HG03520 (cell line): ENCODE results near the gene UBR2.
"Not testable (repeated sequence)": the region's sequence is repeated elsewhere in the genome, so short reads cannot be mapped to it uniquely, and the experiment has no call there.

ENCODE experiments used
- ATAC-seq: cut with Tn5 transposase; IDR thresholded peaks from one replicate; pipeline ENCODE4 v1.9.1; 2021; ENCODE audit warnings: mild to moderate bottlenecking, moderate library complexity; ENCODE audit not compliant: unreplicated experiment

Gene UBR2

GRCh38 chr6:42726026-42726425 is 162.2 kb downstream of the UBR2 start:
- no peak for ATAC-seq

DNA sequence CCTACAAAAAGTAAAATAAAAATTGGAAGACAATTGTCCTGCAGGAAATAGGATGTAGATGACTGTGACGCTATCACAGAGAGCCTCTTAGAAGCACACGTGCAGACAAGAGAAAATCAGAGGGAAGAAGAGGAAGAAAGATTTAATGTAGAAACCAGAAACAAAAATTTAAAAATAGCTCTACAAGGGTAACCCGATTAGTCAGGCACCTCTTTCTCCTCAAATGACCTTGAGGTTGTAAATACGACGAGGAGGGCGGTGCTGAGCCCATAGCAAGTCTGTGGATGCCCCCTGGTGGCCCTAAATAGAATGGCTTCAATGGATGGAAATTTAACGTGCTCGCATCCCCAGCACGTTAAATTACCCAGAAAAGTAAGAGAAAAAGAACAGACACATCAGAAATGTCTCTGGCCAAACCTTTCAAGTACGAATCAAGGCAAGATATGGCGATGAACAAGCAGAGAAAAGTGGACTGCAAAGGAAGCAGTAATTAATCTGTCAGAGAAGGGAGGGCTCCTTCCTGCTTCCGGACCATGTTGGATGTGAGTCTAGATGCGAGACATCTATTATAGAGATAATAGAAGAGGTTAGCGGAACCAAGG is 162.8 kb downstream of the UBR2 start:
- no peak for ATAC-seq

GRCh38 chr6:42727087-42727611 is 163.3 kb downstream of the UBR2 start:
- ATAC-seq = no peak

DNA sequence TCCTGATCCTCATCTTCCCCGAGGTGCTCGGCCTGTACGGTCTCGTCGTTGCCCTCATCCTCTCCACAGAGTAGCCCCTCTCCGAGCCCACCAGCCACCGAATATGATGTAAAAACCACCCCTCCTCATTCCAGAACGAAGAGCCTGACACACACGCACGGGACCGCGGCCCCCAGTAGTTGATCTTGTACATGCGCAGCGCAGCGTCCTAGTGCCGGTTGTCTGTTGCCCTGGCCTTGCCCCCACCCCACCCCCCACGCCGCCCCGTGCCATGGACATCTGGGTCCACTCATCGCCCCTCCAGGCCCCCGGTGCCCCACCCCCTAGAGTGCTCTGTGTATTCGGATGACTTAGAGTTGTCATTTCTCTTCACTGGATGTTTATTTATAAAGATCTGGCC is 163.8 kb downstream of the UBR2 start:
- no peak for ATAC-seq

DNA sequence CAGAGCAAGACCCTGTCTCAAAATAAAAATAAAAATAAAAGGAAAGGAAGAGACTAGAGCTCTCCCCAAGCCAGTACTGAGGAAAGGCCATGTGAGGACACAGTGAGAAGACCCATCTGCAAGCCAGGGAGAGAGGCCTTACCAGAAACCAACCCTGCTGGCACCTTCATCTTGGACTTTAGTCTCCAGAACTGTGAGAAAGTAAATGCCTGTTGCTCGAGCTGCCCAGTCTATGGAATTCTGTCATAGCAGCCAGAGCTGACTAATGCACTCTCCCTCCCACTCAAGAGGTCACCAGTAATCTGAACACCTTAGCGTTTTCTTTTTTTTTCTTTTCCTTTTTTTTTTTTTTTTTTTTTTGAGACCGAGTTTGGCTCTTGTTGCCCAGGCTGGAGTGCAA is 165.9 kb downstream of the UBR2 start:
- no peak for ATAC-seq

DNA sequence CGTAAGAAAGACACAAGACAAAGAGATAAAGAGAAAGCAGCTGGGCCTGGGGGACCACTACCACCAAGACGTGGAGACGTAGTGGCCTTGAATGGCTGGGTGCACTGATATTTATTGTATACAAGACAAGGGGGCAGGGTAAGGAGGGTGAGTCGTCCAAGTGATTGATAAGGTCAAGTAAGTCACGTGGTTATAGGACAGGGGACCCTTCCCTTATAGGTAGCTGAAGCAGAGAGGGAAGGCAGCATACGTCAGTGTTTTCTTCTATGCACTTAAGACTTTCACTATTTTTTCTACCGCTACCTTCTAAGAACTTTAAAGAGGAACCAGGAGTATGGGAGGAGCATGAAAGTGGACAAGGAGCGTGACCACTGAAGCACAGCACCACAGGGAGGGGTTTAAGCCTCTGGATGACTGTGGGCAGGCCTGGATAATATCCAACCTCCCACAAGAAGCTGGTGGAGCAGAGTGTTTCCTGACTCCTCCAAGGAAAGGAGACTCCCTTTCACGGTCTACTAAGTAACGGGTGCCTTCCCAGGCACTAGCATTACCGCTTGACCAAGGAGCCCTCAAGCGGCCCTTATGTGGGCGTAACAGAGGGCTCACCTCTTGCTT is 170.1 kb downstream of the UBR2 start:
- not testable (repeated sequence) for ATAC-seq

- no peak for ATAC-seq
Measured at GRCh38 chr6:42735976-42736375, 172.1 kb downstream of the UBR2 start.

GRCh38 chr6:42740725-42741124 is 176.9 kb downstream of the UBR2 start:
- ATAC-seq = no peak

DNA sequence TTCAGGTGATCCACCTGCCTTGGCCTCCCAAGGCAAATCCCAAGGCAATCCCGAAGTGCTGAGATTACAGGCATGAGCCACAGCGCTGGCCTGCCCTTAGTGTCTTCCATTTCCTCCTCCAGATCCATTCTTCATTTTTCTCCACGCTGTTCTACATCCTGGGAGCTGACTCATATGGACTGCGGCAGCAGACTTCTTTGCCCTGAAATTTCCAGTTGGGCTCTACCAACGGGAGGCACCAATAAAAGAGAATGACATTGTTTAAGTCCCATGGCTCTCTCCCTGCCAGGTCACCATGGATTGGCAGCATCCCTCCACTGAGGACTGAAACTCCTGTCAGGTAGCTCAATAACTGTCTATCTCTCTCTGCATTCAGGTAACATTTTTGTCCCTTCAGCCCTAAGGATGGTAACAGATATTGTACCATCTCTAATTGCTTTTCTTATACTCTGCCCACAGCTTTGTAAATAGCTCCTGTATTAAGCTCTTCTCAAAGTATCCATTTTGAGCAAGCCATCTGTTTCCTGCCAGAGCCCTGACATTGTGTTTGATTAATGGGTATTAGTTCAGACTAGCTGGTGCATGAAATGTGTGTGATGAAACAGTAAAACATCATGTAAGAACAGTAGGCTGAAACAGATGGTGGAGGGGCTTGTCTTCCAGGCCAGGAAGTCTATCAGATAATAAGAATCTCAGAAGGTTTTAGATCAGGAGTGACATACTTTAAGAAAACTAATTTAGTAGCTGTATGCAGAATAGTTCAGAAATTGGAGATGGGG is 178.5 kb downstream of the UBR2 start:
- ATAC-seq = no peak
